DOHH2 (cell line): ENCODE results near the gene ANXA4.
"Not testable (repeated sequence)": the region's sequence is repeated elsewhere in the genome, so short reads cannot be mapped to it uniquely, and the experiment has no call there.

ENCODE experiments used
- H3F3A ChIP-seq: fragments of 200-600 bp; sonication (generic), shearing (Covaris generic); 2 replicates; pipeline ENCODE4 v1.6.0; 2016; ENCODE audit warnings: antibody characterized with exemption, mild to moderate bottlenecking; ENCODE audit not compliant: control insufficient read depth, insufficient read depth
- H3K27ac ChIP-seq: fragments of 200-600 bp; sonication (generic); 2 replicates; pipeline ENCODE4 v1.5.1; 2014; ENCODE audit warnings: low read depth, mild to moderate bottlenecking, low read length, moderate library complexity
- H3K27me3 ChIP-seq: fragments of 200-600 bp; sonication (generic); 2 replicates; pipeline ENCODE4 v1.6.1; 2014; ENCODE audit warnings: mild to moderate bottlenecking, low read length, mixed read lengths; ENCODE audit not compliant: control insufficient read depth
- H3K36me3 ChIP-seq: fragments of 200-600 bp; sonication (generic); 2 replicates; pipeline ENCODE4 v1.6.1; 2014; ENCODE audit warnings: mild to moderate bottlenecking, low read length, moderate library complexity, mixed read lengths; ENCODE audit not compliant: control insufficient read depth
- H3K4me1 ChIP-seq: fragments of 200-600 bp; sonication (generic); 2 replicates; pipeline ENCODE4 v1.6.1; 2014; ENCODE audit warnings: mild to moderate bottlenecking, low read length, mixed read lengths; ENCODE audit not compliant: control insufficient read depth
- H3K4me2 ChIP-seq: fragments of 200-600 bp; sonication (generic); 2 replicates; pipeline ENCODE4 v1.6.0; 2014; ENCODE audit warnings: mild to moderate bottlenecking, low read length, moderate library complexity
- H3K4me3 ChIP-seq: fragments of 200-600 bp; sonication (generic); 2 replicates; pipeline ENCODE4 v1.5.1; 2014; ENCODE audit warnings: mild to moderate bottlenecking, low read length, mixed read lengths
- H3K79me2 ChIP-seq: fragments of 200-600 bp; sonication (generic); 2 replicates; pipeline ENCODE4 v1.6.1; 2014; ENCODE audit warnings: mild to moderate bottlenecking, low read length, mixed read lengths; ENCODE audit not compliant: control insufficient read depth
- H3K9me2 ChIP-seq: fragments of 200-600 bp; sonication (generic); replicated peaks from 2 replicates; pipeline ENCODE4 v1.6.1; 2014; ENCODE audit warnings: mild to moderate bottlenecking, low read length, mixed read lengths; ENCODE audit not compliant: control insufficient read depth
- H3K9me3 ChIP-seq: fragments of 200-600 bp; sonication (generic); 2 replicates; pipeline ENCODE4 v1.6.1; 2014; ENCODE audit warnings: antibody characterized with exemption, low read length, mixed read lengths; ENCODE audit not compliant: control insufficient read depth, insufficient read depth
- H4K20me1 ChIP-seq: fragments of 200-600 bp; sonication (generic); 2 replicates; pipeline ENCODE4 v1.6.0; 2014; ENCODE audit warnings: low read depth, mild to moderate bottlenecking, antibody characterized with exemption, low read length, moderate library complexity; ENCODE audit not compliant: control insufficient read depth, insufficient read depth
- EZH2phosphoT487 ChIP-seq: fragments of 200-600 bp; sonication (generic); IDR thresholded peaks from 2 replicates; pipeline ENCODE4 v1.6.1; 2017; ENCODE audit warnings: borderline replicate concordance, mild to moderate bottlenecking, antibody characterized with exemption, low read length, moderate library complexity, mixed read lengths
- TF ChIP-seq, protein P1 (sequence below): fragments of 200-600 bp; sonication (generic); IDR thresholded peaks from one replicate; pipeline ENCODE4 v1.5.1; 2014; ENCODE audit warnings: antibody characterized with exemption, mild to moderate bottlenecking, low read depth, low read length; ENCODE audit not compliant: poor library complexity, severe bottlenecking

The ANXA4 gene

DNA sequence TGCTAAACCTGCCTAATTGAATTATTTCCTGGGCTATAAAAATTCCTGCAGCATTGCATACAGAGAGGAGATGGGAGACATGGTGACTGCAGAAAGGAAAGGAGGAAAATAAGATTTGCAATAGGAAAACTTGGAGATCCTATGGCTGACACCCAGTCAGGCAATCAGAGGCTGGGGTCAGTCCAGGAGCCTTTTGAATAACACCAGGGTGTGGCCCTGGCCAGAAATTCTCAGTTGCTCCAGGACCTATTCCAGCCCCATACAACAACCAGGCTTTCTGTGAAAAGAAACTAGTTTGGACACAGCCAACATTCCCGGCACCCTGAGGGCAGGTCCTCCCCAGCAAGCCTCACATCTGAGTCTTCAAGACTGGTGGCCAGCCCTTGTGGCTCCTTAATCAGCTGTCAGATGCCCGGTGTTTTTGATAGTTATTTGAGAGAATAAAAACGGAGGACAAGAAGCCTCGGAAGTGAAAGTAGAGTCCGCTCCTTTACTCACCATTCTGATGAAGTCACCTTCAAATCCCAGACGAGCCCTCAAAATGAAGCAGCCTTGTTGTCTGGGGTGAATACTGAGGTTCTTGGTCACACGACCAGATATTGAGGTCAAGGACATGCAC, 56.5 kb downstream of the ANXA4 start:
- H4K20me1 ChIP-seq = no peaks in the 10 kb centered on the region
- H3K27ac ChIP-seq = no peak overlapping the region
- H3K4me2 ChIP-seq = peak overlapping the region; percentile 64
- H3K9me2 ChIP-seq = no peaks in the 10 kb centered on the region
- H3K36me3 ChIP-seq = no peaks in the 10 kb centered on the region
- H3K27me3 ChIP-seq = no peaks in the 10 kb centered on the region
- no peaks in the 10 kb centered on the region for H3K9me3 ChIP-seq
- no peaks in the 10 kb centered on the region for H3F3A ChIP-seq
- H3K79me2 ChIP-seq = no peaks in the 10 kb centered on the region
- no peak for TF ChIP-seq EZH2phosphoT487
- TF ChIP-seq, protein P1, sequence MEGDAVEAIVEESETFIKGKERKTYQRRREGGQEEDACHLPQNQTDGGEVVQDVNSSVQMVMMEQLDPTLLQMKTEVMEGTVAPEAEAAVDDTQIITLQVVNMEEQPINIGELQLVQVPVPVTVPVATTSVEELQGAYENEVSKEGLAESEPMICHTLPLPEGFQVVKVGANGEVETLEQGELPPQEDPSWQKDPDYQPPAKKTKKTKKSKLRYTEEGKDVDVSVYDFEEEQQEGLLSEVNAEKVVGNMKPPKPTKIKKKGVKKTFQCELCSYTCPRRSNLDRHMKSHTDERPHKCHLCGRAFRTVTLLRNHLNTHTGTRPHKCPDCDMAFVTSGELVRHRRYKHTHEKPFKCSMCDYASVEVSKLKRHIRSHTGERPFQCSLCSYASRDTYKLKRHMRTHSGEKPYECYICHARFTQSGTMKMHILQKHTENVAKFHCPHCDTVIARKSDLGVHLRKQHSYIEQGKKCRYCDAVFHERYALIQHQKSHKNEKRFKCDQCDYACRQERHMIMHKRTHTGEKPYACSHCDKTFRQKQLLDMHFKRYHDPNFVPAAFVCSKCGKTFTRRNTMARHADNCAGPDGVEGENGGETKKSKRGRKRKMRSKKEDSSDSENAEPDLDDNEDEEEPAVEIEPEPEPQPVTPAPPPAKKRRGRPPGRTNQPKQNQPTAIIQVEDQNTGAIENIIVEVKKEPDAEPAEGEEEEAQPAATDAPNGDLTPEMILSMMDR = no peak
- H3K4me1 ChIP-seq = peaks cover 40% of the 10 kb centered on the region
- H3K4me3 ChIP-seq = peak overlapping the region; percentile 50

DNA sequence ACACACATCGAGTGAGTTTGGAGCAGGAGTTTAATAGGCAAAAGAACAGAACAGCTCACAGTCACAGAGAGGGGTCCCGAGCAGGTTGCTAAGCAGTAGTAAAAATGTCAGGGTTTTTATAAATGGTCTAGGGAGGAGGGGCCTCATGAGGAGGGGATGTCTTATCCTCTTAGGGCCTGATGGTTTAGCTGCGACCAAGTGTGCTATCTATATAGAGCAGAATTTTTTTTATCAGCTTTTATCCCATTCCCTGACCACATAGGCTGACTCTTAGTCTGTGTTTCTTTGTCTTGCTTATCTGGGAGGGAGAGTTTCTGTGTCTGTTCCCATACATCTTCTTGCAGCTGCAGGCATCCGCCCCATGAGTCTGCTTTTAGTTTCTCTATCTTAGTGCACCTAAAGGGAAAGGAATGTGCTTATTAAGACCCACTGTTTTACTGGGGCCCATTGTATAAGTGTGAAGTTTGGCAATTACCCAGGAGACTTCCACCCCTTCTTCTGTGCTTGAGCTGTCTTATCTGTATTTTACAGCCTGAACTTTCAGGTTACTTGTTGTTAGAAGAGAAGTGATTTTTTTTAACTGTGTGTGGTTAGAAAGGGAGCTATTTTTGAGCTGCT, 57.1 kb downstream of the ANXA4 start:
- Histone ChIP-seq H3F3A (no peaks in the 10 kb centered on the region), H3K4me2 (peak overlapping the region; percentile 64), H3K4me3 (peak overlapping the region; percentile 50), H3K9me2 (no peaks in the 10 kb centered on the region), H3K79me2 (no peaks in the 10 kb centered on the region), H3K36me3 (no peaks in the 10 kb centered on the region), H3K9me3 (no peaks in the 10 kb centered on the region), H3K27me3 (no peaks in the 10 kb centered on the region), H3K4me1 (peaks cover 45% of the 10 kb centered on the region), H4K20me1 (no peaks in the 10 kb centered on the region), H3K27ac (no peak overlapping the region)
- TF ChIP-seq EZH2phosphoT487 = no peak
- TF ChIP-seq, protein P1 = no peak

DNA sequence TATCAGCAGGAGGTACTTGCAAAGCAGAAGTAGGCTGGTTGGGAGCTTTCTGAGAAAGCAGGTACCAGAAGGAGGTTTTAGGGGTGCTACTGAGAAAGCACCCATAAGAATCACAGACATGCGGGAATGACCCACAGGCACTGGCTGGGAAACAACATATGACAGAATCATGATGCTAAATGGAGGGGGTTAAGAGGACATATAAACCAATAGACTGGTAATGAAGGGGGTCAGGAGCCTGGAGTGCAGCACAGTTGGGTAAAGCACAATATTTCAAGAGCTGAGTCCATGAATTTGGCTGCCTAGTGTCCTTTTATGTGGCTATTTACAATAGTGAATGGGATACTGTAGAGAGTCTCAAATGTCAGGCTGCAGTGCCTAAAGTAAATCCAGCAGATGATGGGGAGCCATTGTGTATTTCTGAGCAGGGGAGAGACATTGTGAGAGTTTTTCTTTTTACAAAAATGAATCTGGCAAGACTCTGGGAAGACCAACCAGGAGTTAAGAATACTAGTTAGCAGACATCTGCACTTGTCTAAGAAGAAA, 59.9 kb downstream of the ANXA4 start:
- Histone ChIP-seq H3K79me2 (no peaks in the 10 kb centered on the region), H3K4me1 (peaks cover 52% of the 10 kb centered on the region), H3K4me2 (no peak overlapping the region), H3K27me3 (no peaks in the 10 kb centered on the region), H3F3A (no peaks in the 10 kb centered on the region), H3K36me3 (no peaks in the 10 kb centered on the region), H4K20me1 (no peaks in the 10 kb centered on the region), H3K9me3 (no peaks in the 10 kb centered on the region), H3K27ac (no peak overlapping the region), H3K4me3 (no peak overlapping the region), H3K9me2 (no peaks in the 10 kb centered on the region)
- TF ChIP-seq, protein P1 = no peak
- no peak for TF ChIP-seq EZH2phosphoT487

DNA sequence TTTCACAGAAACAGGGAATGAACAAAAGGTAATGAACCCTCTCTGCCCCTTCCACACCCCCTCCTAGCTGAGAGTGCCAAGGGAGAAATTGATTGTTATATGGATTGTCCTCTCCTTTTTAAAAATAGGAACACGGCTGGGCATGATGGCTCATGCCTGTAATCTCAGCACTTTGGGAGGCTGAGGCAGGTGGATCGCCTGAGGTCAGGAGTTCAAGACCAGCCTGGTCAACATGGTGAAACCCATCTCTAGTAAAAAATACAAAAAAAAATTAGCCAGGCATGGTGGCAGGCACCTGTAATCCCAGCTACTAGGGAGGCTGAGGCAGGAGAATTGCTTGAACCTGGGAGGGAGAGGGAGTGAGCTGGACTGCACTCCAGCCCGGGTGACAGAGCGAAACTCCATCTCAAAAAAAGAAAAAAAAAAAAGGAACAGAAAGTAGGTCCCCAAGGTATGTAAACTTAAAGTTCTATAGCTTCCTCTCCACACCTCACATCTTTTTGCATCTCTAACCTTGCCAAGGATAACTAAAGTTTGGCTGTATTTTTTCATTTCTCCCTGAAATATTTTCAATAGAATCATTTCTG, 60.9 kb downstream of the ANXA4 start:
- H3K27me3 ChIP-seq, H3K36me3 ChIP-seq: not testable (repeated sequence)
- peak overlapping the region; percentile 14; the same call in 1 of the 2 replicates for H3K27ac ChIP-seq

More for the DNA sequence above, 60.9 kb downstream of the ANXA4 start:
- not testable (repeated sequence) for H3F3A ChIP-seq, H4K20me1 ChIP-seq, H3K9me2 ChIP-seq, H3K9me3 ChIP-seq, H3K79me2 ChIP-seq
- H3K4me2 ChIP-seq = peak overlapping the region; percentile 54
- H3K4me1 ChIP-seq = peaks cover 50% of the 10 kb centered on the region
- peak overlapping the region; percentile 31 for H3K4me3 ChIP-seq
